ENCODE measurements around the gene FMNL1.
A peak's percentile ranks its signal among the peaks of the same experiment; 100 is the strongest.

The FMNL1 gene

GRCh38 chr17:45284176-45285140 is 62.8 kb downstream of the FMNL1 start:
- no peak for DNase-seq

DNA sequence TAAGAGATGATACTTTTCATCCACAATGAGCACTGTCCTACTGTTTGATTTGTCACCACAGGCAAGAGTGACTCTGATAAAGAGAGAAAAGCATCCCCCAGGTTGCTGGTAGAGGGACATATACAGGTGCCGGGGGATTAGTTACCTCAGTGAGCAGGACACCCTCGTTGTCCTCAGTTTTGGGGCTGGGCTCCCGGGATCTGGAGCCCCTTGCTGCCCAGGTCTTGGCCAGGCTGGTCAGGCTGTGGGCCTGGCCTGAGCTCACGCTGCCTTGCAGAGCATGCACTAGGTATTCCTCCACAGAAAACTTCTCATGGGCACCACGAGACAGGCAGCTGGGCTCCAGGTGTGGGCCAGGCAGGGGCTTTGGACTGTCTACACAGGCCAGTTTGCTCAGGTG is 64.6 kb downstream of the FMNL1 start:
- no peak for DNase-seq

- DNase-seq: no peak
These were observed 66.1 kb downstream of the FMNL1 start for GRCh38 chr17:45287526-45288500.

- no peak for DNase-seq
These were observed 67.1 kb downstream of the FMNL1 start for GRCh38 chr17:45288825-45289224.

- no peak for DNase-seq
These were observed 67.9 kb downstream of the FMNL1 start for GRCh38 chr17:45289301-45290268.

DNA sequence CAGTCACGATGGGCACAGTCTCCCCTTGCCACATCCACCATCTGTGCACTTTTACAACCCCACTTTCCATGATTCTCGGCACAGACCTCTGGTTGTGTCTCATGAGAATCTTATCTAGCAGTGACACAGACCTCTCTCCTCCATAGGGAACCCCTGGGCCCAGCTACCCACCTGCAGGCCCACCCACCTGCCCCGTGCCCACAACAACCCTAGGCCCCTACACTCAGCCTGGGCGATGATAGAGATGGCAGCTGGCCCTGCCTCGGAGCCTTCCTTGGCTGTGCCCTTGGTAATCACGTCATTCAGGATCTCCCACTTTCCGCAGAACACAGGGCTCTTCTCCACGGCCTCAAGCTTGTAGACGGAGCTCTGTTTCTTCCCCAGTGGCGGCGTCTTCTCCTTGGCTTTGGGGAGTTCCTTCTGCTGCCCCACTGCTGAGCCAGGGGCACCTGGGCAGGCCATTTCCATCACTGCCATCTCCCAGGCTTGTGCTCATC is 68.6 kb downstream of the FMNL1 start:
- DNase-seq: no peak

DNA sequence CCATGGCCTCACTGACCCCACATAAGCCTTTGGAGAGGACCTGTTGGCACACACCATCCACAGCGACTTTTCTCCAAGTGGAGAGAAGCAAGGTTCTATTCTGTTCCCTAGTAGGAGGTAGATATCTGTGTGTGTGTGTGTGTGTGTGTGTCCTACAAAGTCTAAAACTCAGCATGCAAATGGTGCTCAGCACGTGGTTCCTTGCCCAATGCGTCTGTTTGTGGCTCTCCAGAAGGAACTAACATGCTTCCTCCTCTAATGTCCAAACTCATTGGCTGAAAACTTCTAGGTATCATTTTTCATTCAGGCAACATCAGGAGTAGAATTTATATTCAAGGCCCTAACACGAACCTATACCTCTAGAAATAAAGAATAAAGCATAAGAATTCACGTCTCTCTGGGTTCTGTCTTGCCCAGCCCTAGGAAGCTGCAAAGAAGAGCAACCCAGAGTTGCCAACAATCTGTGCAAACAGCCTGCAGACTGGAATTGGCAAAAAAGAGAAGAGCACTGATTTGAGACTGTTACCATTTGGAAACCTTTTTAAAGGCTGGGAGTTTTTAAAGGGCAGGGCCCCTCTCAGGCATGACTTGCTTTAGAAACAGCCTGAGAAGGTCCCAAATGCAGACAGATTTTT is 69.6 kb downstream of the FMNL1 start:
- no peak for DNase-seq

- no peak for DNase-seq
These were observed 71.2 kb downstream of the FMNL1 start for GRCh38 chr17:45292696-45293412.

DNA sequence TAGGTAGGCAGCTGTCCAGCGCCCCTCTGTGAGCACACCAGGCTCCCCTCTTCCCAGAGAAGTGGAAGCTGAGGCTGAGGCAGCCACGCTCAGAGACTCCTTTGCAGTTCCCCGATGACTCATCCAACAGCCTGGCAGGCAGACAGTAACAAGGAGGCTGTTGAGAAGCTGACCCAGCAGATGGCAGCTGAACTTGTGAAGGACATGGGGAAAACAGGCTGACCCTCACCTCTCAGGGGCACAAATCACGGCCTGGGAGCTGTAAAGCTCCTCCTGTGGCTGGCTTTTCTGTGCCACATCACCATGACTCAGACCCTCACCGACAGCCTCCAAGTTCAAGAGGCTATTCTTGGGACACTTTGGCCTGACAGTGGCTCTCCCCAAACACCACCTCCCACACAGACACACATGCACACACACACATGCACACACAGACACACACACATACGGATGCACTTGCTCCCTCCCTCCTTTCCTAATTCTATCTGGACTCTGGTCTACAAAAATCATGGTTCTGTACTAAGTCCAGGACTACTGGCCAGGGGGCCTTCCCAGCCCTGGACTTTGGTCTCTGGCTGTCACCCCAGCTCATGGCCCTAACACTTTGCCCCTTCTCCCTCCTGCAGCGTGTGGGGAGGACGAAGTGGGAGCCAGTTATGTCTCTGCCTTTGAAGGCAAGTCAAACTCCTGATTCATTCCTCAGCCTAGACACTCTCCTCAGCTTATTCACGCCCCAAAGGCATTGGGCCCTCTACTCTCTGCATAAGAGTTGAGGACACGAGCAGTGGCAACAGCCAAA is 71.9 kb downstream of the FMNL1 start:
- peak; percentile 76 for DNase-seq

DNA sequence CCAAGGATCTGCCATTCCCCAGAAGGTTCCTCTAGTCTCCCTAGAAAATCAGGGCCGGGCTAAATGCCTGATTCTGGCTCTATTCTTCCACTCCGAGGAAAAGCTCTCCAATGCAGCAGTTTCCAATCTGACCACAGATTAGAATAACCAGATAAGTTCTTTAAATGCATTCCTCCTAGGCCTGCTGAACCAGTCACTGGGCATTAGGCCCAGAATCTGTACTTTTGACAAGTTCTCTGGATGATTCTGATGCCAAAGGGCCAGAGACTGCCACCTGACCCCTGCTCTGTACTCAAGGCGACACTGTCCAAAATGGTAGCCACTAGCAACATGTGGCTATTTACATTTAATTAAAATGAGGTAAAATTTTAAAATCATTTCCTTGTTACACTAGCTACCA is 72.8 kb downstream of the FMNL1 start:
- no peak for DNase-seq

- peak; percentile 17 for DNase-seq
These were observed 74.5 kb downstream of the FMNL1 start for GRCh38 chr17:45296003-45296832.

DNA sequence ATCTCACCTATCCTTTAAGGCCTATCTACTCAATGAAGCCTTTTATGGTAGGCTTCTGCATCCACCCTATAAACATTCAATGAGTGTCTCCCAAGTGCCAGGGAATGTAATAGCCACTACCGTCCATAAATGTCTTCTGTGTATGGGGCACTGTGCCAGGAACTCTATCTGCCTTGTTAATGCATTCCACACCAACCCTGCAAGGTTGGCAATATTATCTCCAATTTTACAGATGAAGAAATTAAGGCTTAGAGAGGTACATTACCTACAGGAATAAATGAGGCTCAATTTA is 75.1 kb downstream of the FMNL1 start:
- no peak for DNase-seq
